ENCODE measurements around the gene FAM53B.

DNA sequence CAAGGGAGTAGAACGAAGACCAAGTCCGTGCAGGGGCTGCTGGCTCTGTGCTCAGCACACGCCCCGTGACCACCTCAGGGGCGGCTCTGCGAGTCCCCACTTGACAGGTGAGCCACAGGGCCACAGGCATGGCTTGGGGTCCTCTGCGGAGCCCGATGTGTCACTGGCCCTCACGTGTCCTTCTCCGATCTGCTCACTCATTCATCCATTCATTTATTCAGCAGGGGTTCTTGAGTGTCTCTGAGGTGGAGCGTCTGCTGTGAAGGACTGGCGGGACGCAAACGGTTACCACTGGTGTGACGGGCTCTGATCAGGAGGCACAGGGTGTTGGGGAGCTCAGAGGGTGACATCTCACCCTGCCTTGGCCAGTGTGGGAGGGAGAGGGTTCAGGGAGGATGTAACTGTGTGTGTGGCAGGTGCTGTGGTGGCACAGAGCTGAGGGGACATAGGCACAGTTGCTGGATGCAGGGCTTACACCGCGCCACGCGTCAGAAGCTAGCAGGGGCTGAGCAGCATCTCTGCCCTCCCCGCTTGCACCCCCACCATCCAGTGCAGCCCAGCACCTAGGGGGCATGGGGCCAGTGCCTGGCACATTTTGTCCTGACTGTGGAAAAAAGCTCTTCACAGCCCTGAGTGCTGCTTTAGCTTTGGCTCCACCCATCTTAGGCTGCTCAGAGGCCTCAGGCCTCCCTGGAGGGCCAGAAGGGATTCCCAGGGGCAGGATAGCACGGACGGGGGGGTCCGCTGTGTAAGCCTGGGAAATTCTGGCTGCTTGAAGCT, 165.8 kb downstream of the FAM53B start:
- TF ChIP-seq CTCF (conservative IDR thresholded peaks at IDR 0.05; ENCODE audit: low read length): no peak
- no peak for TF ChIP-seq EZH2phosphoT487 (IDR thresholded peaks at IDR 0.05; ENCODE audit: borderline replicate concordance, low read depth, low read length)
